HepG2 (cell line): ENCODE measurements around the gene DAD1. TPM values are rescaled to one million over a fixed set of nuclear protein-coding genes. Genes with fewer than 3 reads are reported as not detected.

Experiments used
- ARNTL ChIP-seq: sonication (generic); formaldehyde crosslinking; IDR thresholded peaks from 2 replicates; pipeline ENCODE4 v1.4.0; 2020; ENCODE audit warnings: mild to moderate bottlenecking, missing genetic modification reagents
- CEBPB ChIP-seq: IDR thresholded peaks from 2 replicates; pipeline ENCODE4 v1.6.1; 2011; ENCODE audit warnings: low read depth, low read length, improper control_type of control experiment, borderline replicate concordance
- CSRNP2 ChIP-seq: sonication (generic); formaldehyde crosslinking; conservative IDR thresholded peaks from 2 replicates; pipeline ENCODE4 v1.8.0; 2022; ENCODE audit warnings: low read depth, missing genetic modification reagents
- DNMT1 ChIP-seq: sonication (generic); formaldehyde crosslinking; IDR thresholded peaks from 2 replicates; pipeline ENCODE4 v1.5.1; 2020; ENCODE audit warnings: mild to moderate bottlenecking, missing genetic modification reagents
- HNRNPH1 ChIP-seq: fragments of 200-400 bp; formaldehyde crosslinking; optimal IDR thresholded peaks from 2 replicates; pipeline ENCODE3; 2017; ENCODE audit warnings: mild to moderate bottlenecking, low read depth, low read length
- MEF2D ChIP-seq: sonication (generic); formaldehyde crosslinking; IDR thresholded peaks from 2 replicates; pipeline ENCODE4 v1.5.1; 2020; ENCODE audit warnings: mild to moderate bottlenecking, missing genetic modification reagents
- MYC ChIP-seq: sonication (generic); formaldehyde crosslinking; IDR thresholded peaks from 2 replicates; pipeline ENCODE4 v1.9.0; 2021; ENCODE audit warnings: missing genetic modification reagents, borderline replicate concordance
- NFE2 ChIP-seq: sonication (generic); formaldehyde crosslinking; IDR thresholded peaks from 2 replicates; pipeline ENCODE4 v1.4.0; 2020; ENCODE audit warnings: missing genetic modification reagents
- PHF21A ChIP-seq: sonication (generic); formaldehyde crosslinking; IDR thresholded peaks from 2 replicates; pipeline ENCODE4 v1.5.0; 2020; ENCODE audit warnings: mild to moderate bottlenecking, missing genetic modification reagents
- RARG ChIP-seq: sonication (generic); formaldehyde crosslinking; IDR thresholded peaks from 2 replicates; pipeline ENCODE4 v1.4.0; 2020; ENCODE audit warnings: low read depth, mild to moderate bottlenecking, missing genetic modification reagents
- RNF219 ChIP-seq: sonication (generic); formaldehyde crosslinking; IDR thresholded peaks from 2 replicates; pipeline ENCODE4 v1.5.0; 2020; ENCODE audit warnings: mild to moderate bottlenecking, missing genetic modification reagents
- SAFB2 ChIP-seq: sonication (generic); formaldehyde crosslinking; IDR thresholded peaks from 2 replicates; pipeline ENCODE4 v1.5.1; 2020; ENCODE audit warnings: missing genetic modification reagents, low read depth, mild to moderate bottlenecking, borderline replicate concordance
- SOX5 ChIP-seq: IDR thresholded peaks from 2 replicates; pipeline ENCODE4 v1.6.1; 2016; ENCODE audit warnings: borderline replicate concordance
- SP4 ChIP-seq: sonication (generic); formaldehyde crosslinking; IDR thresholded peaks from 2 replicates; pipeline ENCODE4 v1.8.1; 2023; ENCODE audit warnings: mild to moderate bottlenecking, missing genetic modification reagents
- TGIF2 ChIP-seq: IDR thresholded peaks from 2 replicates; pipeline ENCODE4 v1.6.1; 2016; ENCODE audit warnings: control low read depth, missing compliant biosample characterization
- THAP8 ChIP-seq: sonication (generic); formaldehyde crosslinking; IDR thresholded peaks from 2 replicates; pipeline ENCODE4 v1.5.1; 2020; ENCODE audit warnings: missing genetic modification reagents, mild to moderate bottlenecking, borderline replicate concordance
- ZFP36L2 ChIP-seq: sonication (generic); formaldehyde crosslinking; IDR thresholded peaks from 2 replicates; pipeline ENCODE4 v1.4.0; 2020; ENCODE audit warnings: missing genetic modification reagents
- ZNF124 ChIP-seq: sonication (generic); formaldehyde crosslinking; IDR thresholded peaks from 2 replicates; pipeline ENCODE4 v1.4.0; 2020; ENCODE audit warnings: missing genetic modification reagents
- ZNF468 ChIP-seq: sonication (generic); formaldehyde crosslinking; IDR thresholded peaks from 2 replicates; pipeline ENCODE4 v1.8.0; 2022; ENCODE audit warnings: mild to moderate bottlenecking, moderate library complexity, missing genetic modification reagents
- ZNF510 ChIP-seq: sonication (generic); formaldehyde crosslinking; IDR thresholded peaks from 2 replicates; pipeline ENCODE4 v1.4.0; 2020; ENCODE audit warnings: low read depth, mild to moderate bottlenecking, missing genetic modification reagents
- ZNF607 ChIP-seq: sonication (generic); formaldehyde crosslinking; IDR thresholded peaks from 2 replicates; pipeline ENCODE4 v1.5.1; 2020; ENCODE audit warnings: missing genetic modification reagents, mild to moderate bottlenecking, borderline replicate concordance
- ZNF619 ChIP-seq: sonication (generic); formaldehyde crosslinking; IDR thresholded peaks from 2 replicates; pipeline ENCODE4 v1.4.0; 2020; ENCODE audit warnings: mild to moderate bottlenecking, missing genetic modification reagents
- ZNF781 ChIP-seq: sonication (generic); formaldehyde crosslinking; IDR thresholded peaks from 2 replicates; pipeline ENCODE4 v1.5.1; 2020; ENCODE audit warnings: borderline replicate concordance, mild to moderate bottlenecking, missing genetic modification reagents; ENCODE audit errors: not compliant biosample characterization
- polyA plus RNA-seq, 8 experiments: library from polyadenylated mRNA; depleted of rRNA in 3 of 8; stranded (reverse) in 7 of 8; unstranded in 1 of 8; fragments of >200 nt; fragmentation: Illumina TruSeq in 4 of 8; extraction: Trizol in 4 of 8; gene quantifications; 2 replicates each; pipeline versions ENCODE4 v1.2.1 to v1.2.3, GENCODE V29; 2011 to 2016; ENCODE audit warnings: low read depth in 4 of 8, missing spikeins in 1 of 8, mixed read lengths in 1 of 8; ENCODE audit not compliant: insufficient read depth in 1 of 8
- total RNA-seq, 5 experiments: library from RNA; depleted of rRNA; stranded (reverse); fragments of >200 nt; fragmentation: Illumina TruSeq; extraction: Trizol; gene quantifications; 2 replicates each; pipeline ENCODE4 v1.2.3, GENCODE V29; 2016; ENCODE audit warnings: low read depth in 1 of 5
- TF ChIP-seq, protein P1 (sequence below): sonication (generic); formaldehyde crosslinking; conservative IDR thresholded peaks from 2 replicates; pipeline ENCODE4 v1.4.0; 2020; ENCODE audit warnings: missing genetic modification reagents

The DAD1 gene
- total and polyA plus RNA-seq, 2 of the 13 experiments (the other 11 are each of a cell fraction or from before 2014, with no cell fraction given) = 558 to 626 TPM

- no peak for TF ChIP-seq THAP8
- peak; percentile 92 for TF ChIP-seq MEF2D (CRISPR knock-in tag)
- peak; percentile 72 for TF ChIP-seq ZNF781 (CRISPR knock-in tag)
- no peak for TF ChIP-seq DNMT1 (CRISPR knock-in tag)
- peak; percentile 74 for TF ChIP-seq ZNF124 (CRISPR knock-in tag)
- TF ChIP-seq ZNF510 (CRISPR knock-in tag) = 0 out of 2 replicates have a peak, but pooled peaks have one; percentile 65
- TF ChIP-seq ZFP36L2 (CRISPR knock-in tag) = no peak
- TF ChIP-seq HNRNPH1 = no peak
- TF ChIP-seq SP4 (CRISPR knock-in tag) = peak; percentile 69; the same call in 1 of the 2 replicates
- TF ChIP-seq CSRNP2 (CRISPR knock-in tag) = no peak
- TF ChIP-seq PHF21A (CRISPR knock-in tag) = peak; percentile 93
- no peak for TF ChIP-seq TGIF2
- TF ChIP-seq, protein P1, sequence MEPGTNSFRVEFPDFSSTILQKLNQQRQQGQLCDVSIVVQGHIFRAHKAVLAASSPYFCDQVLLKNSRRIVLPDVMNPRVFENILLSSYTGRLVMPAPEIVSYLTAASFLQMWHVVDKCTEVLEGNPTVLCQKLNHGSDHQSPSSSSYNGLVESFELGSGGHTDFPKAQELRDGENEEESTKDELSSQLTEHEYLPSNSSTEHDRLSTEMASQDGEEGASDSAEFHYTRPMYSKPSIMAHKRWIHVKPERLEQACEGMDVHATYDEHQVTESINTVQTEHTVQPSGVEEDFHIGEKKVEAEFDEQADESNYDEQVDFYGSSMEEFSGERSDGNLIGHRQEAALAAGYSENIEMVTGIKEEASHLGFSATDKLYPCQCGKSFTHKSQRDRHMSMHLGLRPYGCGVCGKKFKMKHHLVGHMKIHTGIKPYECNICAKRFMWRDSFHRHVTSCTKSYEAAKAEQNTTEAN (CRISPR knock-in tag) = peak; percentile 3; the same call in 1 of the 2 replicates
- TF ChIP-seq ZNF607 (CRISPR knock-in tag) = peak; percentile 36; the same call in 1 of the 2 replicates
- TF ChIP-seq RARG (CRISPR knock-in tag) = no peak
- TF ChIP-seq ZNF619 (CRISPR knock-in tag) = no peak
- TF ChIP-seq SAFB2 (CRISPR knock-in tag) = no peak
- TF ChIP-seq ARNTL (CRISPR knock-in tag) = peak; percentile 80; the same call in 1 of the 2 replicates
- no peak for TF ChIP-seq RNF219 (CRISPR knock-in tag)
- peak; percentile 87 for TF ChIP-seq SOX5
- no peak for TF ChIP-seq ZNF468
- no peak for TF ChIP-seq NFE2 (CRISPR knock-in tag)
- TF ChIP-seq CEBPB = no peak
- peak; percentile 73; the same call in 1 of the 2 replicates for TF ChIP-seq MYC
Observed at GRCh38 chr14:22560662-22561365, 28.2 kb downstream of the DAD1 start (continued).
